ENCODE results near the gene DRG1.
A peak's percentile ranks its signal among the peaks of the same experiment; 100 is the strongest.
"Not testable (repeated sequence)": the region's sequence is repeated elsewhere in the genome, so short reads cannot be mapped to it uniquely, and the experiment has no call there.

The DRG1 gene

GRCh38 chr22:31399211-31400022 is at the start of gene DRG1:
Gene DRG1 (plus strand): TSS chr22:31399604. CDS start chr22:31399684, 80 bp downstream.
- peak; percentile 86 for DNase-seq

GRCh38 chr22:31349960-31350359 is 49.4 kb upstream of the DRG1 start:
- DNase-seq, result no peak

- DNase-seq, result peak; percentile 65
Measured at GRCh38 chr22:31350410-31350863, 49.0 kb upstream of the DRG1 start.

DNA sequence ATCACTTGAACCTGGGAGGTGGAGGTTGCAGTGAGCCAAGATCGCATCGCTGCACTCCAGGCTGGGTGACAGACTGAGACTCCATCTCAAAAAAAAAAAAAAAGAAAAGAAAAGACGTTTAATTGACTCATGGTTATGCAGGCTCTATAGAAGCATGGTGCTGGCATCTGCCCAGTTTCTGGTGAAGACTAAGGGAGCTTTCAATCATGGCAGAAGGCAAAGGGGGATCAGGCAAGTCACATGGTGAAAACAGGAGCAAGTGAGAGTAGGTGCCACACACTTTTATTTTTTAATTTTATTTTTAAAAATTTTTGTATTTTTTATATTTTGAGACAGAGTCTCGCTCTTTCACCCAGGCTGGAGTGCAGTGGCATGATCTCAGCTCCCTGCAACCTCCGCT is 44.9 kb upstream of the DRG1 start:
- no peak for DNase-seq

GRCh38 chr22:31360029-31360428 is 39.4 kb upstream of the DRG1 start:
- no peak for DNase-seq

GRCh38 chr22:31361743-31362142 is 37.7 kb upstream of the DRG1 start:
- no peak for DNase-seq

GRCh38 chr22:31363885-31364465 is 35.4 kb upstream of the DRG1 start:
- no peak for DNase-seq

GRCh38 chr22:31367426-31367825 is 32.0 kb upstream of the DRG1 start:
- no peak for DNase-seq

DNA sequence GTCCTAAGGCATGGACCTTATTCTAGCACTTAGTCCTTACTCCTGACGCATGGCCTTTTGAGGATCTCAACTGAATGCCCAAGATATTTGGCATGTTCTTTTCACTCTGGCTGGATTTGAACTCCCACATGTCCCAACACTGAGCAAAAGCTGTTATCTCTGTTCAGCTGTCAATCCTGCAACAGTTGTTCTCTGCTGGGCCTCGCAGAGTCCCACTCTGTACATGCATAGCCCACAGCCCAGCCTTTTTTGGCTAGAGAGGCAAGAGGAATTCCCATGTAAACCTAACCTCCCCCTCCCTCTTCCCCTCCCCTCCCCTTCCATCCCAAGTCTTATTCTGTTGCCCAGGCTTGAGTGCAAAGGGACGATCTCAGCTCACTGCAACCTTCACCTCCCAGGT is 21.8 kb upstream of the DRG1 start:
- no peak for DNase-seq

DNA sequence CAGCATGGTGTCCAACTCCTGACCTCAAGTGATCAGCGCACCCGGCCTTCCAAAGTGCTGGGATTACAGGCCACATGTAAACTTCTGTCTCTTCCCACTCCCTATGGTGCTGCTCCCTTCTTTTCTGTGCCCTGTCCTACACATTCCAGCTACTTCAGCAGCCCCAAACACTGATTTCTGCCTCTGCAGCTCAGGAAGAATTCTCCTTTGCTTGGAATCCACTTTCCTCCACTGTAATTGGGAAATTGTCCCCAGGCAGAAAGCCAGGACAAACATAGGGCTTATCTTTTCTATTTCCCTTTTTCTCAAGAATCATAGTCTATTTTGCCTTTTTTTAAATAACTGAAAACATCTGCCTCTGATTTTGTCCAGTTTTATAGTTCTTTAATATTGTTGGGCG is 21.3 kb upstream of the DRG1 start:
- no peak for DNase-seq

GRCh38 chr22:31378651-31379050 is 20.8 kb upstream of the DRG1 start:
- DNase-seq, result not testable (repeated sequence)

DNA sequence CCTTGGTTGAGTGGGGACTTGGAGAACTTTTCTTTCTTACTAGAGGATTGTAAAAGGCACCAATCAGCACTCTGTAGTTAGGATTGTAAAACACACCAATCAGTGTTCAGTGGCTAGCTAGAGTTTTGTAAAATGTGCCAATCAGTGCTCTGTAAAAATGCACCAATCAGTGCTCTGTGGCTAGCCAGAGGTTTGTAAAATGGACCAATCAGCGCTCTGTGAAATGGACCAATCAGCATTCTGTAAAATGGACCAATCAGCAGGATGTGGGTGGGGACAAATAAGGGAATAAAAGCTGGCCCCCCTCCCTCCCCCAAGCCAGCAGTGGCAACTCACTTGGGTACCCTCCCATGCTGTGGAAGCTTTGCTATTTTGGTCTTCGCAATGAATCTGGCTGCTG is 5.5 kb upstream of the DRG1 start:
- DNase-seq, result no peak

DNA sequence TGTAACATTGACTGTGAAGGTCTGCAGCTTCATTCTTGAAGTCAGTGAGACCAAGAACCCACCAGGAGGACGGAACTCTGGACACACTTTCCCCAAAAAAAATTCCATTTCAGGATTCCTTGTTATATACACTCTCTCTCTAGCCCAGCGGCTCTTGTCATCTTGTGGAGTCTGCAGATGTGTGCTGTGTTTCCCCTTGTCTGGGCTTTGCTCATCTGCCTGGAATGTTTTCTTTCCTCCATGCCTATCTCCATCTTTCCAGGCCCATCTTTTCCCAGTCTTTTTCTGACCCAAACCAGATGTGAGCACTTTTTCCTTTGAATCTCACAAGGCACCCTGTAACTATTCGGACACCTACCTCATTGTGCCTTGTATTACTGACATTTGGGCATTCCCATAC is 5.1 kb upstream of the DRG1 start:
- DNase-seq, result no peak

- DNase-seq, result no peak
Measured at GRCh38 chr22:31398231-31398630, 1.2 kb upstream of the DRG1 start.

- DNase-seq, result no peak
Measured at GRCh38 chr22:31400023-31400397, 606 bp downstream of the DRG1 start.

- not testable (repeated sequence) for DNase-seq
Measured at GRCh38 chr22:31402350-31402749, 2.9 kb downstream of the DRG1 start.

DNA sequence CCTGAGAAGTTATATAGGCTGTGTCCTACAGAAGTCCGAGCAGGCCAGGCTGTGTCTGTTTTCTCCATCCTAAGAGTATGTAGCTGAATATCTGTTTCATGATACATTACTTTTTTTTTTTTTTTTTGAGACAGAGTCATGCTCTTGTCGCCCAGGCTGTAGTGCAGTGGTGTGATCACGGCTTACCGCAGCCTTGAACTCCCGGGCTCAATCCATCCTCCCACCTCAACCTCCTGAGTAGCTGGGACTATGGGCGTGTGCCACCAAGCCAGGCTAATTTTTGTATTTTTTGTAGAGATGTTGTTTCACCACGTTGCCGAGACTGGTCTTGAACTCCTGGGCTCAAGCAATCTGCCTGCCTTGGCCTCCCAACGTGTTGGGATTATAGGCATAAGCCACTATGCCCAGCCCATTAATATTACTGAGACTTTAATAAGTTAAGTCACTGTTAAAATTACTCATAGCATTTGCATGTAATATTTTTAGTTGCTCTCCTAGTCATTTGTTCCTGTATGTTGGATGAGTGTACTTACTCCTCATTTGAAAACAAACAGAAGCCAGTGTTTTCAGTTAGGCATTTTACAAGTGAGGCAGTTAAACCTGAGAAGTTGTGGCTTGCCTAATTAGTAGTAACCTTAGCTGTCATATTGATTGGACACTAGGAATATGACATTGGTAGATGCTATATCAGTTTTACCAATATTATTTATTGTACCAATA is 26.1 kb downstream of the DRG1 start:
- no peak for DNase-seq

- no peak for DNase-seq
Measured at GRCh38 chr22:31431950-31432349, 32.5 kb downstream of the DRG1 start.

DNA sequence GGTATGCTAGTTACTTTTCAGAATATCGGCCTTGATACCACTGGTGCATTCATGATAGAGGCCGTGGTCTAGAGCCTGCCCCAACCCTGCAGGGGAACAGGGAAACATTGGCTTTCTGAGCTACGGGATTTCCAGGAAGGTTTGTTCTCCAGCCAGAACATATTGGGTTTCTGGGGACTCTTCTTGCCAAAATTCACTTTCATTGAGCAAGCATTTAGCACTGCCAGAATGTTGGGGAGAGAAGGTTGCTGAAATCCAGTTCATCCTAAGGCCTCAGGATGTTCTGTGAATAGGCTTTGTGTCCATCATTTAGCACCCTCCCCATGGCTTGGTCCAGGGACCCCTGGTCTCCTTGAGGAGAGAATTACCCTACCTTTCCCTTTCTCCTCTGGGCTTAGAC is 36.7 kb downstream of the DRG1 start:
- no peak for DNase-seq

DNA sequence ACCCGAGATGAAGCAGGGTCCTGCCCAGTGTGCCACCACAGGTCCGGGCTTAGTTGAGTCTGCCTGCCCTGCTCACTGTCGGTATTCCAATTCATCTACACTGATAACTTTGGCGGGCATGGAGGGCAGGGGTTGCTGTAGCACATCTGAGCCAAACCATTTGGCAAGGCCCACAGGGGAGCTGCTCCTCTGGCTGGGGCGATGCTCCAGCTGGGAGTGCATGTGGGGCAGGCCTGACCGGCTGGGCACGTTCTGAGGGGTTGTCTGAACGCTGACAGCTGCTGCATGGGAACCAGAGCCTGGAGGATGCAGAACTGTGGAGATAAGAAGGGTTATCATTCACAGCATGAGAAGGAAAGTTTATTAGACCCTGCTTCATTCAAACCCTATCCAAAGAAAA is 40.4 kb downstream of the DRG1 start:
- no peak for DNase-seq

GRCh38 chr22:31440681-31441080 is 41.3 kb downstream of the DRG1 start:
- no peak for DNase-seq

GRCh38 chr22:31441652-31442051 is 42.2 kb downstream of the DRG1 start:
- DNase-seq, result no peak

DNA sequence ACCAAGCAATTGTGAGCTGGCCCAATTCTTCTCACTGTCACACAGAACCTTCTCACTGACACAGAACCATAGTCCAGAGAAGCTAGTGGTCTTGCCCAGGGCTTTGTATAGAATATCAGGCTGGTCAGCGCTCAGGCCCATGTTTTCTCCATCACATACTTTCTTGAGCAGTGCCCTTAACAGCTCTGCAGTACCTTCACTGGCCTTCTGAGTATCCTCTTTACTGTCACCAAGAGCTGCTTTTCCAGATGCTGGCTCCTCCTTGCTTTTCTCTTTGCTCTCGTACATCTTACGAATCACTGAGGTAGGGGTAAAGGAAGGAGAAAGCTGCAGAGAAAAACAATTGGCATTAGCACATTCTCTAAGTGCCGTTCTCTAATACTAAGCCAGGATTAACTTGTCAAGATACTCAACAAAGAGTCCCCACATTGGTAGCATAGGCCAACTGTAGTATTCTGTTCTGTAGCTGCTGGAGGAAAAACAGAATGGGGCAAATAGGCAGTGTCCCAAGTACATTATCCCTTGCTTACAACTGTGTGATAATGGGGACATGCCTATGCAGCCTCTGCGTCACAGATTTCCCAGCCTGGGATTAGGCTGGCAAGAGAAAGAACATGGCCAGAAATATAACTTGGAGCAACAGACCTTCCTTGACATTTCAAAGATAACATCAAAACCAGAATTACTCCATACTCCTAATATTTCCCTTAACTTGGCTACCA is 43.5 kb downstream of the DRG1 start:
- DNase-seq, result no peak

All from SHP77 treated with DMSO at 0.1 percent for 48 hours (cell line).